ENCODE data around the gene NSRP1. TPM values are rescaled to one million over a fixed set of nuclear protein-coding genes. Genes with fewer than 3 reads are reported as not detected.
A peak's percentile ranks its signal among the peaks of the same experiment; 100 is the strongest.
"Not testable (repeated sequence)": the region's sequence is repeated elsewhere in the genome, so short reads cannot be mapped to it uniquely, and the experiment has no call there.

The NSRP1 gene
- total RNA-seq, 1 experiment from 2014 or later, result 28.0 TPM

GRCh38 chr17:30116345-30116660, 313 bp upstream of the NSRP1 start:
- H3K27ac Mint-ChIP-seq (ENCODE audit: unreplicated experiment), result peak overlapping the region; percentile 98
- Histone ChIP-seq H3K9me3 (no peaks in the 10 kb centered on the region), H3K27me3 (replicated peaks; ENCODE audit: control insufficient read depth, insufficient read depth, low read length) (no peaks in the 10 kb centered on the region), H3K4me1 (peaks cover 9% of the 10 kb centered on the region), H3K4me3 (ENCODE audit: low read depth, low read length) (peak overlapping the region; percentile 67), H3K36me3 (ENCODE audit: control insufficient read depth, insufficient read depth, low read length) (no peaks in the 10 kb centered on the region)
- intact Hi-C loops (cut with micrococcal nuclease; ENCODE audit: unreplicated experiment), result no loop called here
- BruUV-seq (replicated peaks), result TSS peak; percentile 98
- H3K4me3 Mint-ChIP-seq (ENCODE audit: unreplicated experiment), result peak overlapping the region; percentile 86
- no peaks in the 10 kb centered on the region for H3K9me3 Mint-ChIP-seq (ENCODE audit: unreplicated experiment)
- H3K27me3 Mint-ChIP-seq (ENCODE audit: insufficient read depth, unreplicated experiment), result no peaks in the 10 kb centered on the region
- peaks cover 16% of the 10 kb centered on the region for H3K4me1 Mint-ChIP-seq (ENCODE audit: low read depth, unreplicated experiment)
- TF ChIP-seq CTCF (IDR thresholded peaks at IDR 0.05; ENCODE audit: insufficient read depth in 1 of 2, low read depth in 1 of 2, low read length in 1 of 2, severe bottlenecking in 1 of 2, unreplicated experiment in 1 of 2), result no peak
- no peak for DNase-seq
- ChIA-PET CTCF (no interaction called here), POLR2A (no interaction called here)
- peaks cover 46% of the 10 kb centered on the region for H3K36me3 Mint-ChIP-seq (ENCODE audit: insufficient read depth, unreplicated experiment)

GRCh38 chr17:30117675-30118081, 1.1 kb downstream of the NSRP1 start:
- TF ChIP-seq CTCF (IDR thresholded peaks at IDR 0.05; ENCODE audit: insufficient read depth in 1 of 2, low read depth in 1 of 2, low read length in 1 of 2, severe bottlenecking in 1 of 2, unreplicated experiment in 1 of 2), result no peak
- CTCF ChIA-PET, result interaction anchor here (1.0 to 1.8 kb wide), 2 partner anchors 13 to 119 kb away, joined by 5 to 6 read pairs; no protein-coding TSS in a partner anchor
- Mint-ChIP-seq H3K27ac (ENCODE audit: unreplicated experiment) (peak overlapping the region; percentile 98), H3K9me3 (ENCODE audit: unreplicated experiment) (no peaks in the 10 kb centered on the region), H3K27me3 (ENCODE audit: insufficient read depth, unreplicated experiment) (no peaks in the 10 kb centered on the region), H3K4me1 (ENCODE audit: low read depth, unreplicated experiment) (peaks cover 16% of the 10 kb centered on the region), H3K36me3 (ENCODE audit: insufficient read depth, unreplicated experiment) (peaks cover 60% of the 10 kb centered on the region), H3K4me3 (ENCODE audit: unreplicated experiment) (peak overlapping the region; percentile 86)
- POLR2A ChIA-PET, result interaction anchor here (0.6 kb wide), 1 partner anchor 160 kb away, joined by 3 read pairs; no protein-coding TSS in a partner anchor
- H3K4me1 ChIP-seq, result peaks cover 9% of the 10 kb centered on the region
- H3K4me3 ChIP-seq (ENCODE audit: low read depth, low read length), result peak overlapping the region; percentile 67
- intact Hi-C loops (cut with micrococcal nuclease; ENCODE audit: unreplicated experiment), result no loop called here
- H3K27me3 ChIP-seq (replicated peaks; ENCODE audit: control insufficient read depth, insufficient read depth, low read length), result no peaks in the 10 kb centered on the region
- DNase-seq, result no peak
- H3K36me3 ChIP-seq (ENCODE audit: control insufficient read depth, insufficient read depth, low read length), result no peaks in the 10 kb centered on the region
- no TSS peak for BruUV-seq (replicated peaks)
- H3K9me3 ChIP-seq, result no peaks in the 10 kb centered on the region

DNA sequence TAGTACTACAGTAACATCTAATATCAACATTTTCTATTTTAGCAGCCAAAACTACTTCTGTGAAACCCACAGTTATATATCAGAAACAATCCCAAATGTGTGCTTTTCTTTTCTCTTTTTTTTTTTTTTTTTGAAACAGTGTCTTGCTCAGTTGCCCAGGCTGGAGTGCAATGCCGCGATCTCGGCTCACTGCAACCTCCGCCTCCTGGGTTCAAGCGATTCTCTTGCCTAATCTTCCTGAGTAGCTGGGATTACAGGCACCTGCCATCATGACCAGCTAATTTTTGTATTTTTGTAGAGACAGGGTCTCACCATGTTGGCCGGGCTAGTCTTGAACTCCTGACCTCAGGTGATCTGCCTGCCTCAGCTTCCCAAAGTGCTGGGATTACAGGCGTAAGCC, 2.0 kb downstream of the NSRP1 start:
- H3K36me3 ChIP-seq (ENCODE audit: control insufficient read depth, insufficient read depth, low read length); H3K27ac Mint-ChIP-seq (ENCODE audit: unreplicated experiment); CTCF ChIA-PET; H3K9me3 Mint-ChIP-seq (ENCODE audit: unreplicated experiment); intact Hi-C loops (cut with micrococcal nuclease; ENCODE audit: unreplicated experiment); H3K27me3 Mint-ChIP-seq (ENCODE audit: insufficient read depth, unreplicated experiment); BruUV-seq (replicated peaks); H3K4me1 ChIP-seq; POLR2A ChIA-PET; DNase-seq; H3K4me3 ChIP-seq (ENCODE audit: low read depth, low read length); H3K27me3 ChIP-seq (replicated peaks; ENCODE audit: control insufficient read depth, insufficient read depth, low read length); H3K9me3 ChIP-seq: not testable (repeated sequence)
- peak overlapping the region; percentile 86 for H3K4me3 Mint-ChIP-seq (ENCODE audit: unreplicated experiment)
- peaks cover 16% of the 10 kb centered on the region for H3K4me1 Mint-ChIP-seq (ENCODE audit: low read depth, unreplicated experiment)
- peaks cover 61% of the 10 kb centered on the region for H3K36me3 Mint-ChIP-seq (ENCODE audit: insufficient read depth, unreplicated experiment)
